HepG2 (cell line): ENCODE measurements around the gene EYA4. TPM values are rescaled to one million over a fixed set of nuclear protein-coding genes. Genes with fewer than 3 reads are reported as not detected.

ENCODE experiments used
- ATAC-seq: fragments of 200-7000 bp; cut with Tn5 transposase; 3 replicates; pipeline ENCODE4 v1.9.1; 2020; ENCODE audit warnings: mild to moderate bottlenecking, moderate library complexity
- BruUV-seq: library from RNA; stranded (reverse); fragments of 400-500 nt; replicated peaks from 2 replicates; lab custom pipeline; 2021; lab: Mats Ljungman, UMichigan
- CTCF ChIA-PET: fragments of 300-600 bp; formaldehyde crosslinking; extraction: SDS; loops from one replicate; lab custom pipeline; 2021; ENCODE audit warnings: low total read pairs, inconsistent platforms, low intra/inter-chr PET ratio; lab: Yijun Ruan, JAX
- POLR2A ChIA-PET: fragments of 350-600 bp; sonication (Branson Sonifier 250); formaldehyde crosslinking; loops from one replicate; lab custom pipeline; 2020; ENCODE audit warnings: antibody characterized with exemption, inconsistent platforms; lab: Yijun Ruan, JAX
- DNase-seq: peaks from one replicate; pipeline ENCODE4 v3.0.0-alpha.2; 2015; ENCODE audit warnings: low spot score
- FAIRE-seq: peaks from 3 replicates; lab custom pipeline; 2011; peaks lifted over from hg19 to GRCh38; lab: Jason Lieb, UNC
- H2AFZ ChIP-seq: one replicate; pipeline ENCODE4 v1.6.1; 2011; ENCODE audit warnings: low read length, inconsistent platforms
- H3K27ac ChIP-seq: fragments of 300-600 bp; 3 replicates; pipeline ENCODE4 v1.8.0; 2011; ENCODE audit warnings: mixed run types, mild to moderate bottlenecking, mixed read lengths, low read length, inconsistent platforms; ENCODE audit not compliant: insufficient read depth; ENCODE audit errors: extremely low read length
- H3K27me3 ChIP-seq, 2 experiments: fragments of 200-600 bp in 1 of 2; 2 replicates in 1 of 2; 3 replicates in 1 of 2; pipeline versions ENCODE4 v1.6.0 to v1.8.0; 2011; ENCODE audit warnings: low read length in 2 of 2, mild to moderate bottlenecking in 2 of 2, moderate library complexity in 2 of 2, inconsistent platforms in 1 of 2; ENCODE audit not compliant: insufficient read depth in 2 of 2, control insufficient read depth in 1 of 2
- H3K36me3 ChIP-seq, 2 experiments: fragments of 200-600 bp in 1 of 2; replicated peaks in 1 of 2; 2 replicates in 1 of 2; 3 replicates in 1 of 2; pipeline versions ENCODE4 v1.5.1 to v1.8.0; 2011; ENCODE audit warnings: low read length in 2 of 2, inconsistent platforms in 1 of 2; ENCODE audit not compliant: insufficient read depth in 2 of 2, control insufficient read depth in 1 of 2
- H3K4me1 ChIP-seq: 2 replicates; pipeline ENCODE4 v1.5.1; 2012; ENCODE audit warnings: low read length, inconsistent platforms; ENCODE audit not compliant: insufficient read depth
- H3K4me2 ChIP-seq: 2 replicates; pipeline ENCODE4 v1.6.0; 2011; ENCODE audit warnings: low read depth, low read length, inconsistent platforms
- H3K4me3 ChIP-seq, 3 experiments: fragments of 200-600 bp in 1 of 3; sonication (generic), shearing (Covaris generic) in 1 of 3; replicated peaks in 1 of 3; 2 replicates each; pipeline ENCODE4 v1.5.1; 2011 to 2016; ENCODE audit warnings: low read length in 3 of 3, inconsistent platforms in 2 of 3, low read depth in 2 of 3, mild to moderate bottlenecking in 2 of 3, control low read depth in 1 of 3, mixed read lengths in 1 of 3; ENCODE audit not compliant: insufficient read depth in 1 of 3
- H3K79me2 ChIP-seq: one replicate; pipeline ENCODE4 v1.6.1; 2011; ENCODE audit warnings: low read length, inconsistent platforms; ENCODE audit not compliant: insufficient read depth
- H3K9ac ChIP-seq: 2 replicates; pipeline ENCODE4 v1.6.0; 2011; ENCODE audit warnings: mild to moderate bottlenecking, low read depth, low read length, inconsistent platforms; ENCODE audit not compliant: insufficient read depth
- H3K9me3 ChIP-seq: 2 replicates; pipeline ENCODE4 v1.5.1; 2012; ENCODE audit warnings: mild to moderate bottlenecking, low read length
- H4K20me1 ChIP-seq: 2 replicates; pipeline ENCODE4 v1.6.0; 2011; ENCODE audit warnings: inconsistent platforms, mild to moderate bottlenecking, low read length, moderate library complexity; ENCODE audit not compliant: insufficient read depth
- EHMT2 ChIP-seq: fragments of 200-600 bp; sonication (generic); IDR thresholded peaks from 2 replicates; pipeline ENCODE4 v1.7.0; 2017; ENCODE audit warnings: antibody characterized with exemption, low read depth, low read length, borderline replicate concordance
- ELF4 ChIP-seq: sonication (generic); formaldehyde crosslinking; IDR thresholded peaks from 2 replicates; pipeline ENCODE4 v1.5.0; 2020; ENCODE audit warnings: missing genetic modification reagents, mild to moderate bottlenecking, moderate library complexity, borderline replicate concordance
- HNF4G ChIP-seq, 2 experiments: sonication (generic) in 1 of 2; formaldehyde crosslinking in 1 of 2; IDR thresholded peaks; 2 replicates each; pipeline versions ENCODE4 v1.4.0 to v1.6.1; 2011 to 2020; ENCODE audit warnings: borderline replicate concordance in 2 of 2, low read depth in 2 of 2, mild to moderate bottlenecking in 2 of 2, low read length in 1 of 2, missing genetic modification reagents in 1 of 2, moderate library complexity in 1 of 2
- MAF1 ChIP-seq: sonication (generic); formaldehyde crosslinking; IDR thresholded peaks from 2 replicates; pipeline ENCODE4 v1.5.0; 2020; ENCODE audit warnings: missing genetic modification reagents, borderline replicate concordance
- MED8 ChIP-seq: sonication (generic); formaldehyde crosslinking; IDR thresholded peaks from 2 replicates; pipeline ENCODE4 v1.8.1; 2023; ENCODE audit warnings: mild to moderate bottlenecking, missing genetic modification reagents; ENCODE audit not compliant: insufficient replicate concordance
- NFYC ChIP-seq: IDR thresholded peaks from 2 replicates; pipeline ENCODE4 v1.6.1; 2016; ENCODE audit warnings: missing genetic modification reagents, missing compliant biosample characterization
- RBFOX2 ChIP-seq: fragments of 200-400 bp; formaldehyde crosslinking; IDR thresholded peaks from 2 replicates; pipeline ENCODE4 v1.6.1; 2017; ENCODE audit warnings: low read depth, mild to moderate bottlenecking, low read length
- RFX1 ChIP-seq: fragments of 450-650 bp; IDR thresholded peaks from 2 replicates; pipeline ENCODE4 v1.6.1; 2017
- THRA ChIP-seq: sonication (generic); formaldehyde crosslinking; IDR thresholded peaks from 2 replicates; pipeline ENCODE4 v1.4.0; 2020; ENCODE audit warnings: missing genetic modification reagents, borderline replicate concordance
- ZKSCAN1 ChIP-seq: fragments of 150-350 bp; IDR thresholded peaks from 2 replicates; pipeline ENCODE4 v1.6.1; 2014; ENCODE audit warnings: low read length
- ZKSCAN8 ChIP-seq: IDR thresholded peaks from 2 replicates; pipeline ENCODE4 v1.6.1; 2016; ENCODE audit warnings: borderline replicate concordance, missing genetic modification reagents, missing compliant biosample characterization
- ZMYM4 ChIP-seq: sonication (generic); formaldehyde crosslinking; IDR thresholded peaks from 2 replicates; pipeline ENCODE4 v1.8.1; 2023; ENCODE audit warnings: mild to moderate bottlenecking, missing genetic modification reagents
- ZNF12 ChIP-seq: sonication (generic); formaldehyde crosslinking; IDR thresholded peaks from 2 replicates; pipeline ENCODE4 v1.5.0; 2020; ENCODE audit warnings: missing genetic modification reagents
- ZNF136 ChIP-seq: sonication (generic); formaldehyde crosslinking; IDR thresholded peaks from 2 replicates; pipeline ENCODE4 v1.8.1; 2022; ENCODE audit warnings: low read depth, mild to moderate bottlenecking, moderate library complexity, missing genetic modification reagents
- ZNF414 ChIP-seq: sonication (generic); formaldehyde crosslinking; IDR thresholded peaks from 2 replicates; pipeline ENCODE4 v1.5.0; 2020; ENCODE audit warnings: missing genetic modification reagents
- ZNF44 ChIP-seq: sonication (generic); formaldehyde crosslinking; IDR thresholded peaks from 2 replicates; pipeline ENCODE4 v1.5.1; 2020; ENCODE audit warnings: mild to moderate bottlenecking, missing genetic modification reagents
- ZNF556 ChIP-seq: sonication (generic); formaldehyde crosslinking; IDR thresholded peaks from 2 replicates; pipeline ENCODE4 v1.4.0; 2020; ENCODE audit warnings: mild to moderate bottlenecking, missing genetic modification reagents, borderline replicate concordance
- ZNF790 ChIP-seq: sonication (generic); formaldehyde crosslinking; IDR thresholded peaks from 2 replicates; pipeline ENCODE4 v1.8.0; 2022; ENCODE audit warnings: missing genetic modification reagents, mild to moderate bottlenecking, borderline replicate concordance
- WGBS: methylation state at CpG from one replicate; pipeline ENCODE4 v1.1.6; 2017; ENCODE audit warnings: low lambda C conversion rate; 5-methylcytosine and 5-hydroxymethylcytosine counted together
- in situ Hi-C: cut with HindIII; loops from 2 replicates; pipeline ENCODE4 v1.10.0; 2017; ENCODE audit warnings: low pct_unique_long_range_greater_than_20kb; ENCODE audit not compliant: extremely low pct_ligation_motif_present
- intact Hi-C: fragments of 100-400 bp; cut with micrococcal nuclease; formaldehyde crosslinking; loops from one replicate; pipeline ENCODE4 v1.10.0; 2022; ENCODE audit not compliant: unreplicated experiment
- polyA plus RNA-seq, 8 experiments: library from polyadenylated mRNA; depleted of rRNA in 3 of 8; stranded (reverse) in 7 of 8; unstranded in 1 of 8; fragments of >200 nt; fragmentation: Illumina TruSeq in 4 of 8; extraction: Trizol in 4 of 8; gene quantifications; 2 replicates each; pipeline versions ENCODE4 v1.2.1 to v1.2.3, GENCODE V29; 2011 to 2016; ENCODE audit warnings: low read depth in 4 of 8, missing spikeins in 1 of 8, mixed read lengths in 1 of 8; ENCODE audit not compliant: insufficient read depth in 1 of 8
- total RNA-seq, 5 experiments: library from RNA; depleted of rRNA; stranded (reverse); fragments of >200 nt; fragmentation: Illumina TruSeq; extraction: Trizol; gene quantifications; 2 replicates each; pipeline ENCODE4 v1.2.3, GENCODE V29; 2016; ENCODE audit warnings: low read depth in 1 of 5
- TF ChIP-seq, protein P1 (sequence below): sonication (generic); formaldehyde crosslinking; IDR thresholded peaks from 2 replicates; pipeline ENCODE4 v1.4.0; 2020; ENCODE audit warnings: missing genetic modification reagents

The EYA4 gene
- total and polyA plus RNA-seq, 2 of the 13 experiments (the other 11 are each of a cell fraction or from before 2014, with no cell fraction given), result not detected

DNA sequence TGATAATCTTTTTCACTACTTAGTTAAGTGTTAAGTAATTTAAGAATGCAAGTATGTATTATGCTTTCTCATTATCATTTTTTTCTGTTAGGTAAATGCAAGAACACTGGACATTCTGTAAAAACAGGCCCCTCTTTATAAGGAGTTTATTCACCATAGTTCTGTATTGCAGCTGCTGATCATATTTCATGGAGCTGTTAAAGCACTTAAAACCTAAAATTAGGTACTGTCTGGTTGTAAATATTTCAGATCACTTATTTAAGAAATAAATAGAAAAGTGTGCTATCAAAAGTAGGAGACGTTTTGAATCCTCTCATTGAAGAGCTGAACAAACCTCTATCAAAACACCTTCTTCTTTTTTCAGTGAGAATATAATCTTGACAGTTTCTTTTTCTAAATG, 3.9 kb downstream of the EYA4 start:
- Histone ChIP-seq H4K20me1 (no peaks in the 10 kb centered on the region), H3K4me1 (no peaks in the 10 kb centered on the region), H3K79me2 (no peaks in the 10 kb centered on the region), H3K9ac (no peak overlapping the region), H3K36me3 (no peaks in the 10 kb centered on the region), H3K27me3 (peaks cover 8 to 37% of the 10 kb centered on the region in 2 experiments), H2AFZ (no peak overlapping the region), H3K27ac (no peak overlapping the region), H3K9me3 (no peaks in the 10 kb centered on the region), H3K4me3 (no peak overlapping the region), H3K4me2 (no peak overlapping the region)
- ChIA-PET CTCF (no interaction called here), POLR2A (no interaction called here)
- in situ Hi-C loops, result no loop called here
- no peak for FAIRE-seq
- 0% methylated on average over 1 of the region's 1 CpG for WGBS
- no TSS peak for BruUV-seq
- intact Hi-C loops, result no loop called here
- DNase-seq, result no peak
- ATAC-seq, result no peak
- no peak for TF ChIP-seq RFX1
- no peak for TF ChIP-seq ZNF12 (CRISPR knock-in tag)
- TF ChIP-seq ZNF414, result no peak
- no peak for TF ChIP-seq ZNF136 (CRISPR knock-in tag)
- no peak for TF ChIP-seq ZMYM4 (CRISPR knock-in tag)
- TF ChIP-seq ZNF790 (CRISPR knock-in tag), result no peak
- TF ChIP-seq NFYC (CRISPR knock-in tag), result no peak
- TF ChIP-seq ZKSCAN1, result no peak
- TF ChIP-seq MED8, result no peak
- TF ChIP-seq ZNF44 (CRISPR knock-in tag), result no peak
- TF ChIP-seq, protein P1, sequence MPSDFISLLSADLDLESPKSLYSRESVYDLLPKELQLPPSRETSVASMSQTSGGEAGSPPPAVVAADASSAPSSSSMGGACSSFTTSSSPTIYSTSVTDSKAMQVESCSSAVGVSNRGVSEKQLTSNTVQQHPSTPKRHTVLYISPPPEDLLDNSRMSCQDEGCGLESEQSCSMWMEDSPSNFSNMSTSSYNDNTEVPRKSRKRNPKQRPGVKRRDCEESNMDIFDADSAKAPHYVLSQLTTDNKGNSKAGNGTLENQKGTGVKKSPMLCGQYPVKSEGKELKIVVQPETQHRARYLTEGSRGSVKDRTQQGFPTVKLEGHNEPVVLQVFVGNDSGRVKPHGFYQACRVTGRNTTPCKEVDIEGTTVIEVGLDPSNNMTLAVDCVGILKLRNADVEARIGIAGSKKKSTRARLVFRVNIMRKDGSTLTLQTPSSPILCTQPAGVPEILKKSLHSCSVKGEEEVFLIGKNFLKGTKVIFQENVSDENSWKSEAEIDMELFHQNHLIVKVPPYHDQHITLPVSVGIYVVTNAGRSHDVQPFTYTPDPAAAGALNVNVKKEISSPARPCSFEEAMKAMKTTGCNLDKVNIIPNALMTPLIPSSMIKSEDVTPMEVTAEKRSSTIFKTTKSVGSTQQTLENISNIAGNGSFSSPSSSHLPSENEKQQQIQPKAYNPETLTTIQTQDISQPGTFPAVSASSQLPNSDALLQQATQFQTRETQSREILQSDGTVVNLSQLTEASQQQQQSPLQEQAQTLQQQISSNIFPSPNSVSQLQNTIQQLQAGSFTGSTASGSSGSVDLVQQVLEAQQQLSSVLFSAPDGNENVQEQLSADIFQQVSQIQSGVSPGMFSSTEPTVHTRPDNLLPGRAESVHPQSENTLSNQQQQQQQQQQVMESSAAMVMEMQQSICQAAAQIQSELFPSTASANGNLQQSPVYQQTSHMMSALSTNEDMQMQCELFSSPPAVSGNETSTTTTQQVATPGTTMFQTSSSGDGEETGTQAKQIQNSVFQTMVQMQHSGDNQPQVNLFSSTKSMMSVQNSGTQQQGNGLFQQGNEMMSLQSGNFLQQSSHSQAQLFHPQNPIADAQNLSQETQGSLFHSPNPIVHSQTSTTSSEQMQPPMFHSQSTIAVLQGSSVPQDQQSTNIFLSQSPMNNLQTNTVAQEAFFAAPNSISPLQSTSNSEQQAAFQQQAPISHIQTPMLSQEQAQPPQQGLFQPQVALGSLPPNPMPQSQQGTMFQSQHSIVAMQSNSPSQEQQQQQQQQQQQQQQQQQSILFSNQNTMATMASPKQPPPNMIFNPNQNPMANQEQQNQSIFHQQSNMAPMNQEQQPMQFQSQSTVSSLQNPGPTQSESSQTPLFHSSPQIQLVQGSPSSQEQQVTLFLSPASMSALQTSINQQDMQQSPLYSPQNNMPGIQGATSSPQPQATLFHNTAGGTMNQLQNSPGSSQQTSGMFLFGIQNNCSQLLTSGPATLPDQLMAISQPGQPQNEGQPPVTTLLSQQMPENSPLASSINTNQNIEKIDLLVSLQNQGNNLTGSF, result no peak
- no peak for TF ChIP-seq EHMT2
- no peak for TF ChIP-seq THRA (CRISPR knock-in tag)
- TF ChIP-seq RBFOX2, result no peak
- TF ChIP-seq ZNF556, result no peak
- TF ChIP-seq ELF4, result no peak
- TF ChIP-seq MAF1 (CRISPR knock-in tag), result no peak
- no peak for TF ChIP-seq HNF4G (IDR thresholded peaks at IDR 0.05; ENCODE audit: borderline replicate concordance, low read depth, low read length)
- no peak for TF ChIP-seq HNF4G (CRISPR knock-in tag; IDR thresholded peaks at IDR 0.05; ENCODE audit: borderline replicate concordance, low read depth)
- TF ChIP-seq ZKSCAN8 (CRISPR knock-in tag), result no peak
